Measurements from ENCODE around the gene CABP1.

DNA sequence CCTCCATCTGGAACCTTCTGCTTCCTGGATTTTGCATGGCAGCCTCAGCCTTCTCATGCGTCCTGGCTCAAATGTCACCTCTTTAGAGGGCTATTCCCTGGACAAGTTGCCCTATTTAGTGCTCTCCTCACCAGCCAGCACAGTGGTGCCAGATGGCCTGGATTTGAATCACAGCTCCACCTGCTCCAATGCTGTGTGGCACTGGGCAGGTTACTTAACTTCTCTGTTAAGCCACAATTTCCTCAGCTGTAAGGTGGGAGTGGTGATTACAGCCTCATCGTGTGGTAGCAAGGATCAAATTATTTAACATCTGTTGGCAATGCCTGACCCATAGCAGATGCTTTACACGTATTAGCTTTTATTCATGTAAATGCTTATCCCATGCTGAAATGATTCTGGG, 42.6 kb upstream of the CABP1 start:
- TF ChIP-seq, protein P1, sequence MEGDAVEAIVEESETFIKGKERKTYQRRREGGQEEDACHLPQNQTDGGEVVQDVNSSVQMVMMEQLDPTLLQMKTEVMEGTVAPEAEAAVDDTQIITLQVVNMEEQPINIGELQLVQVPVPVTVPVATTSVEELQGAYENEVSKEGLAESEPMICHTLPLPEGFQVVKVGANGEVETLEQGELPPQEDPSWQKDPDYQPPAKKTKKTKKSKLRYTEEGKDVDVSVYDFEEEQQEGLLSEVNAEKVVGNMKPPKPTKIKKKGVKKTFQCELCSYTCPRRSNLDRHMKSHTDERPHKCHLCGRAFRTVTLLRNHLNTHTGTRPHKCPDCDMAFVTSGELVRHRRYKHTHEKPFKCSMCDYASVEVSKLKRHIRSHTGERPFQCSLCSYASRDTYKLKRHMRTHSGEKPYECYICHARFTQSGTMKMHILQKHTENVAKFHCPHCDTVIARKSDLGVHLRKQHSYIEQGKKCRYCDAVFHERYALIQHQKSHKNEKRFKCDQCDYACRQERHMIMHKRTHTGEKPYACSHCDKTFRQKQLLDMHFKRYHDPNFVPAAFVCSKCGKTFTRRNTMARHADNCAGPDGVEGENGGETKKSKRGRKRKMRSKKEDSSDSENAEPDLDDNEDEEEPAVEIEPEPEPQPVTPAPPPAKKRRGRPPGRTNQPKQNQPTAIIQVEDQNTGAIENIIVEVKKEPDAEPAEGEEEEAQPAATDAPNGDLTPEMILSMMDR (IDR thresholded peaks at IDR 0.05 in 4 of 5, conservative IDR thresholded peaks at IDR 0.05 in 1 of 5), result no peak
- TF ChIP-seq POLR2A (IDR thresholded peaks at IDR 0.05), result no peak

Data from gastrocnemius medialis (tissue), 4 donors.